Right lobe of liver (tissue), 4 donors: ENCODE data around the gene RASAL1.

Experiments
- POLR2A ChIP-seq: fragments of 450-650 bp; IDR thresholded peaks from one replicate; pipeline ENCODE4 v1.6.1; 2017; ENCODE audit warnings: antibody characterized with exemption, mild to moderate bottlenecking
- TF ChIP-seq, protein P1 (sequence below), 4 donors: fragments of 200-600 bp in 3 of 4; fragments of 450-650 bp in 1 of 4; IDR thresholded peaks; one replicate each; pipeline versions ENCODE4 v1.5.1 to v1.8.0; 2016 to 2022; ENCODE audit warnings: antibody characterized with exemption in 4 of 4, mild to moderate bottlenecking in 2 of 4
- donor health status: DM: no; HTN: no; CAD: no.
- donor health status: DM: no; HTN: no; CAD: no.
- donor health status: DM: no; HTN: yes; CAD: no.

- TF ChIP-seq, protein P1, sequence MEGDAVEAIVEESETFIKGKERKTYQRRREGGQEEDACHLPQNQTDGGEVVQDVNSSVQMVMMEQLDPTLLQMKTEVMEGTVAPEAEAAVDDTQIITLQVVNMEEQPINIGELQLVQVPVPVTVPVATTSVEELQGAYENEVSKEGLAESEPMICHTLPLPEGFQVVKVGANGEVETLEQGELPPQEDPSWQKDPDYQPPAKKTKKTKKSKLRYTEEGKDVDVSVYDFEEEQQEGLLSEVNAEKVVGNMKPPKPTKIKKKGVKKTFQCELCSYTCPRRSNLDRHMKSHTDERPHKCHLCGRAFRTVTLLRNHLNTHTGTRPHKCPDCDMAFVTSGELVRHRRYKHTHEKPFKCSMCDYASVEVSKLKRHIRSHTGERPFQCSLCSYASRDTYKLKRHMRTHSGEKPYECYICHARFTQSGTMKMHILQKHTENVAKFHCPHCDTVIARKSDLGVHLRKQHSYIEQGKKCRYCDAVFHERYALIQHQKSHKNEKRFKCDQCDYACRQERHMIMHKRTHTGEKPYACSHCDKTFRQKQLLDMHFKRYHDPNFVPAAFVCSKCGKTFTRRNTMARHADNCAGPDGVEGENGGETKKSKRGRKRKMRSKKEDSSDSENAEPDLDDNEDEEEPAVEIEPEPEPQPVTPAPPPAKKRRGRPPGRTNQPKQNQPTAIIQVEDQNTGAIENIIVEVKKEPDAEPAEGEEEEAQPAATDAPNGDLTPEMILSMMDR (IDR thresholded peaks at IDR 0.05): no peak
- TF ChIP-seq POLR2A: no peak
These were observed 43.5 kb upstream of the RASAL1 start for GRCh38 chr12:113179023-113179422.
